Retinal pigment epithelial cell (primary cell): ENCODE results near the gene PFDN1.

ENCODE experiments used
- DNase-seq: peaks from one replicate; pipeline ENCODE4 v3.0.0-alpha.2; 2010; ENCODE audit warnings: low read depth
- H3K4me3 ChIP-seq: 2 replicates; pipeline ENCODE4 v1.5.1; 2011; ENCODE audit warnings: mild to moderate bottlenecking, low read length, control low read depth, moderate library complexity
- TF ChIP-seq, protein P1 (sequence below): conservative IDR thresholded peaks from 2 replicates; pipeline ENCODE4 v1.5.1; 2011; ENCODE audit warnings: low read depth, low read length, control low read depth, inconsistent platforms

The PFDN1 gene

DNA sequence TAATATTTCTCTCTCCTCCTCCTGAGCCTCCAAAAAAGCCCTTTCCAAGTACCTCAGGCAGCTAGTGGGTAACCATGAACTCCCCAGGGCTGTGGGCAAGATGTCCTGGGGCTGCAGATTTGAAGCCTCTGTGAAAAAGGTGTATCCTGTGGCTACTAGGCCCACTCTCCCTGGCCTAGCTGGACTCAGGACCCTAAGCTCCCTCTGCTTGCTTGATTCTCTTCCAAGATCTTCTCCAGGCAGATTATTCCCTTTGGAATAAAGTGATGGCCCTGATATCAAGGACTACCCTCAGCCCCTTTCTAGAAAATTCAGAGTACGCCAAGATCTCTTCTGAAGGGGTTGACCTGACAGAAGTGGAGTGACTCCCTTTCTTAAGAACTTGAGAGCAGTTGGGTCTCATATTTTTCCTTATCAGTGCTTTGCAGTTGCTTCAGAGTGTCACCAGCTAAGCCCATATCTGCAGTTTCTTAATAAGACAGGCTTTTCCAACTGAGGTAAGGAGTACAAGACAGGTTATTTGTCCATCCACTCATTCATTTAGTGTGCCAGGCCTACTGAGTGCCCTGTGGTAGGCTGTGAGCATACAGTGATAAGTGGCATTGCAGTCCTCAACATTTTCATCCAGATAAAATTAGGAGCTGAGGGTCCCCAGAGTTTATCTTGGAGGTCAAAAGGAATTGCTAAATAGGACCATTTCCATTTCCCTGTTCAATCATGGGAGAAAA lies 85.4 kb downstream of the PFDN1 start:
- DNase-seq: no peak

DNA sequence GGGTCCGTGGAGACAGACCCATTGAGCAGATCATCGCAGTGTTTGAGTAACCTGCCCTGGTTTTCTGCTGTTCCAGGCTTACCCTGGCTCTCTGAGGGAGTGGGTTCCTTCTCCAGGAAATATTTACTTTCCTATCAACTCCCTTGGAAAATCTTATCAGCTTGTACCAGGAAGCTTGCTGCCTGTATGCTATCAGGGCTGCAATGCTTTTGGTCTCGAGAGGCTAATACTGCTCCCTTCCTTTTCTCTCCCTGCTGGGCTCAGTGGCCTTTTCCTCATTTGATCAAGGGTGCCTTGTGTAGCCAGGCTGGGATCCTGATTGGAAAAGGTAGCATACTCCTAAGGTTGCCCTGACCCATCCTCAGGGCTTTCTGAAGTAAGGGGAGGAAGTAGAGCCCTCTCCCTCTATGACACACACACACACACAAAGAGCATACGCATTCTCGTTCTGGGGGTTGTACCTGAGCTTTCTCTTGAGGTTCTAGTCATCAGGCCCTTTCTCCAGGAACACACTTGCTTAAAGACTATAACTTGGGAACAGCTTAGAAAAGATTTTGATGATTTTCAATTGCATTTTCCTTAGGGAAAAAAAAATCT lies 86.3 kb downstream of the PFDN1 start:
- TF ChIP-seq, protein P1, sequence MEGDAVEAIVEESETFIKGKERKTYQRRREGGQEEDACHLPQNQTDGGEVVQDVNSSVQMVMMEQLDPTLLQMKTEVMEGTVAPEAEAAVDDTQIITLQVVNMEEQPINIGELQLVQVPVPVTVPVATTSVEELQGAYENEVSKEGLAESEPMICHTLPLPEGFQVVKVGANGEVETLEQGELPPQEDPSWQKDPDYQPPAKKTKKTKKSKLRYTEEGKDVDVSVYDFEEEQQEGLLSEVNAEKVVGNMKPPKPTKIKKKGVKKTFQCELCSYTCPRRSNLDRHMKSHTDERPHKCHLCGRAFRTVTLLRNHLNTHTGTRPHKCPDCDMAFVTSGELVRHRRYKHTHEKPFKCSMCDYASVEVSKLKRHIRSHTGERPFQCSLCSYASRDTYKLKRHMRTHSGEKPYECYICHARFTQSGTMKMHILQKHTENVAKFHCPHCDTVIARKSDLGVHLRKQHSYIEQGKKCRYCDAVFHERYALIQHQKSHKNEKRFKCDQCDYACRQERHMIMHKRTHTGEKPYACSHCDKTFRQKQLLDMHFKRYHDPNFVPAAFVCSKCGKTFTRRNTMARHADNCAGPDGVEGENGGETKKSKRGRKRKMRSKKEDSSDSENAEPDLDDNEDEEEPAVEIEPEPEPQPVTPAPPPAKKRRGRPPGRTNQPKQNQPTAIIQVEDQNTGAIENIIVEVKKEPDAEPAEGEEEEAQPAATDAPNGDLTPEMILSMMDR: no peak
- no peak overlapping the region for H3K4me3 ChIP-seq
- no peak for DNase-seq

More for the DNA sequence above, 85.4 kb downstream of the PFDN1 start:
- H3K4me3 ChIP-seq: no peak overlapping the region
- TF ChIP-seq, protein P1: no peak

DNA sequence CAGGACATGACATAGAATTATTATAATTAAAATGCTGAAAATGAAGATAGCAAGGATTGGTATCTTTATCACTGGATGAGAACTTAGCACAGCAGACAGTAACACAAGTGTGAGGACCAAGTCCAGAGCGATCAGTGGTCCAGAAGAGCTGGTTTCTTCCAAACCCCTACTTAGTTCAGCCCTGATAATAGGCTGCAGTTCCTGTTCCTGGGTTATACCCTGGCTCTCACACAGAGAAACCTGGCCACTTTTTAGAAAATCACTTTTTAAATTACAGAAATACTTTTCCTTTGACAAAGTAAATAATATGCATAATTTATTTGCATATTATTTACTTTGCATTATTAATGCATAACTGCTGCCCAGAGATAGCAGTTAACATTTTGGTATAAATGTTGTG lies 87.6 kb downstream of the PFDN1 start:
- TF ChIP-seq, protein P1: no peak
- no peak overlapping the region for H3K4me3 ChIP-seq
- DNase-seq: no peak

DNA sequence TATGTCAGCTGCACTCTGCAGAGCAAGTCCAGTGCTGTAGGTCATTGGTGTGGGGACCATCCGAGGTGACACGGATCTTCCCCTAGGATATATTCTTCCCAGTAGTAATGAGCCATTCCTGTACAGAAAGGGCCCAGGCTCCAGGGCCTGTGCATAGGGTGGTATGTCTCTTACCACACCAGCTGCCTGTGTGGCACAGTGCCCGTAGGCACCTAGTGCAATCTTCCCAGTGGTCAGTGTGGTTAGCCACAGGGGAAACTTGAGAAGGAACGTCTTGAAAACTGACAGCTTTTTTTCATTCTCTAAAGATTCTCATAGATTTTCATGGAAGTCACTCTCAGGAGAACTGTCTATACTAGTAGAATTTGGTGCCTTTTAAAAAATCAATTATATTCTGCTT lies 88.1 kb downstream of the PFDN1 start:
- no peak overlapping the region for H3K4me3 ChIP-seq
- TF ChIP-seq, protein P1: no peak
- no peak for DNase-seq

DNA sequence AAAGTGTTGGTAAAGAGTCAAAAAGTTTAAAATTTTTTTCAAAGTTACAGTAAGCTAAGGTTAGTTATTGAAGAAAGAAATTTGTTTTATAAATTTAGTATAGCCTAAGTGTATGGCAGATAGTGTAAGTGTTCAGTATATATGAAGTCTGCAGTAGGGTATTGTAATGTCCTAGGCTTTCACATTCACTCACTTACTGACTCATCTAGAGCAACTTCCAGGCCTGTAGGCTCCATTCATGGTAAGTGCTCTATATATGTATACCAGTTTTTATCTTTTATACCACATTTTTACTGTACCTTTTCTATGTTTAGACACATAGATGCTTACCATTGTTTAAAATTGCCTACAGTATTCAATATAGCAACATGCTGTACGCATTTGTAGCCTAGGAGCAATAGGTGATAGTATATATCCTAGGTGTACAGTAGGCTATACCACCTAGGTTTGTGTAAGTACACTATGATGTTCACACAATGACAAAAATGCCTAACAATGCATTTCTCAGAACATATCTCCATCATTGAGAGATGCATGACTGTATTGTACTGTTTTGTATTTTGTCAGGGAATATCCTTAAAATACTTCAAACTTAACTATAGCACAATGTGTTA lies 89.4 kb downstream of the PFDN1 start:
- no peak overlapping the region for H3K4me3 ChIP-seq
- TF ChIP-seq, protein P1: no peak
- DNase-seq: no peak

DNA sequence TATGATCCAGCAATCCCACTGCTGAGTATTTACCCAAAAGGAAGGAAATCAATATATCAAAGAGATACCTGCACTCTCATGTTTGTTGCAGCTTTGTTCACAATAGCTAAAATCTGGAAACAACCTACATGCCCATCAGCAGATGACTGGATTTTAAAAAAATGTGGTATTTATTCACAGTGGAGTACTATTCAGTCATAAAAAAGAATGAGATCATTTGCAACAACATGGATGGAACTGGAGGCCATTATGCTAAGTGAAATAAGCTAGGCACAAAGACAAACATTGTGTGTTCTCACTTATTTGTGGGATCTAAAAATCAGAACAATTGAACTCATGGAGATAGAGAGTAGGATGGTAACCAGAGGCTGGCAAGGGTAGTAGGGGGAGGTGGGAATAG lies 94.8 kb downstream of the PFDN1 start:
- TF ChIP-seq, protein P1: no peak
- no peak for DNase-seq
- H3K4me3 ChIP-seq: no peak overlapping the region
